ENCODE data around the gene GART. TPM values are rescaled to one million over a fixed set of nuclear protein-coding genes. Genes with fewer than 3 reads are reported as not detected.

GART gene
- total and polyA plus RNA-seq, 10 of the 15 experiments (the other 5 are each of a cell fraction or from before 2014, with no cell fraction given): 44.7 to 178 (median 106) TPM

GRCh38 chr21:33554236-33554981, 12.5 kb upstream of the GART start:
- CTCF ChIA-PET: interaction anchor here (1.3 to 2.4 kb wide), 3 partner anchors 9 to 34 kb away, joined by 3 to 8 read pairs (median 3); no protein-coding TSS in a partner anchor
- SMC1A ChIA-PET (ENCODE audit: uncharacterized antibody, unreplicated experiment): interaction anchor here (1.0 to 5.6 kb wide), 3 partner anchors 10 to 18 kb away, joined by 3 to 23 read pairs (median 3); no protein-coding TSS in a partner anchor
- POLR2A ChIA-PET: interaction anchor here (0.5 to 1.2 kb wide), 5 partner anchors 8 to 40 kb away, joined by 3 to 5 read pairs (median 3); no protein-coding TSS in a partner anchor

DNA sequence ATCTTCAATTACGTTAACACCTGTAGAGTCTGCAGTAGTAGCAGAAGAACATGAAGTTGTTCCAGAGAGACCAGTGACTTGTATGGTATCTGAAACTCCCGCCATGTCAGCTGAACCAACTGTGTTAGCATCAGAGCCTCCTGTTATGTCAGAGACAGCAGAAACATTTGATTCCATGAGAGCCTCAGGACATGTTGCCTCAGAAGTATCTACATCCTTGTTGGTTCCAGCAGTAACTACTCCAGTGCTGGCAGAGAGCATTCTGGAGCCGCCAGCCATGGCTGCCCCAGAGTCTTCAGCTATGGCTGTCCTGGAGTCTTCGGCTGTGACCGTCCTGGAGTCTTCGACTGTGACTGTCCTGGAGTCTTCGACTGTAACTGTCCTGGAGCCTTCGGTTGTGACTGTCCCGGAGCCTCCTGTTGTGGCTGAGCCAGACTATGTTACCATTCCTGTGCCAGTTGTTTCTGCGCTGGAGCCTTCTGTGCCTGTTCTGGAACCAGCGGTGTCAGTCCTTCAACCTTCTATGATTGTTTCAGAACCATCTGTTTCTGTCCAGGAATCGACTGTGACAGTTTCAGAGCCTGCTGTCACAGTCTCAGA, 11.2 kb upstream of the GART start:
- peak; percentile 5; the same call in 2 of the 3 replicates for ATAC-seq
- TF ChIP-seq FOS (IDR thresholded peaks at IDR 0.05; ENCODE audit: borderline replicate concordance, extremely low read depth, insufficient read length): no peak
- no peak for TF ChIP-seq CREB1 (IDR thresholded peaks at IDR 0.05; ENCODE audit: low read depth)
- TF ChIP-seq, protein P1, sequence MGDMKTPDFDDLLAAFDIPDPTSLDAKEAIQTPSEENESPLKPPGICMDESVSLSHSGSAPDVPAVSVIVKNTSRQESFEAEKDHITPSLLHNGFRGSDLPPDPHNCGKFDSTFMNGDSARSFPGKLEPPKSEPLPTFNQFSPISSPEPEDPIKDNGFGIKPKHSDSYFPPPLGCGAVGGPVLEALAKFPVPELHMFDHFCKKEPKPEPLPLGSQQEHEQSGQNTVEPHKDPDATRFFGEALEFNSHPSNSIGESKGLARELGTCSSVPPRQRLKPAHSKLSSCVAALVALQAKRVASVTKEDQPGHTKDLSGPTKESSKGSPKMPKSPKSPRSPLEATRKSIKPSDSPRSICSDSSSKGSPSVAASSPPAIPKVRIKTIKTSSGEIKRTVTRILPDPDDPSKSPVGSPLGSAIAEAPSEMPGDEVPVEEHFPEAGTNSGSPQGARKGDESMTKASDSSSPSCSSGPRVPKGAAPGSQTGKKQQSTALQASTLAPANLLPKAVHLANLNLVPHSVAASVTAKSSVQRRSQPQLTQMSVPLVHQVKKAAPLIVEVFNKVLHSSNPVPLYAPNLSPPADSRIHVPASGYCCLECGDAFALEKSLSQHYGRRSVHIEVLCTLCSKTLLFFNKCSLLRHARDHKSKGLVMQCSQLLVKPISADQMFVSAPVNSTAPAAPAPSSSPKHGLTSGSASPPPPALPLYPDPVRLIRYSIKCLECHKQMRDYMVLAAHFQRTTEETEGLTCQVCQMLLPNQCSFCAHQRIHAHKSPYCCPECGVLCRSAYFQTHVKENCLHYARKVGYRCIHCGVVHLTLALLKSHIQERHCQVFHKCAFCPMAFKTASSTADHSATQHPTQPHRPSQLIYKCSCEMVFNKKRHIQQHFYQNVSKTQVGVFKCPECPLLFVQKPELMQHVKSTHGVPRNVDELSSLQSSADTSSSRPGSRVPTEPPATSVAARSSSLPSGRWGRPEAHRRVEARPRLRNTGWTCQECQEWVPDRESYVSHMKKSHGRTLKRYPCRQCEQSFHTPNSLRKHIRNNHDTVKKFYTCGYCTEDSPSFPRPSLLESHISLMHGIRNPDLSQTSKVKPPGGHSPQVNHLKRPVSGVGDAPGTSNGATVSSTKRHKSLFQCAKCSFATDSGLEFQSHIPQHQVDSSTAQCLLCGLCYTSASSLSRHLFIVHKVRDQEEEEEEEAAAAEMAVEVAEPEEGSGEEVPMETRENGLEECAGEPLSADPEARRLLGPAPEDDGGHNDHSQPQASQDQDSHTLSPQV (IDR thresholded peaks at IDR 0.05): no peak
- no peak for TF ChIP-seq SREBF2 (IDR thresholded peaks at IDR 0.05; ENCODE audit: low read length)
- TF ChIP-seq MEF2A (IDR thresholded peaks at IDR 0.05; ENCODE audit: insufficient read depth, low read depth, low read length): no peak
- TF ChIP-seq NBN (IDR thresholded peaks at IDR 0.05): no peak
- no peak for TF ChIP-seq SPI1 (IDR thresholded peaks at IDR 0.05; ENCODE audit: borderline replicate concordance, insufficient read depth, low read depth, low read length)
- TF ChIP-seq NRF1 (conservative IDR thresholded peaks at IDR 0.05; ENCODE audit: low read depth, low read length): no peak
- 0 out of 2 replicates have a peak, but pooled peaks have one; percentile 2 for TF ChIP-seq POLR2AphosphoS2 (IDR thresholded peaks at IDR 0.05; ENCODE audit: low read depth, low read length)
- peak; percentile 51; the same call in 1 of the 2 replicates for TF ChIP-seq POLR2A (IDR thresholded peaks at IDR 0.05; ENCODE audit: low read depth, low read length)

More at GRCh38 chr21:33554236-33554981, 12.5 kb upstream of the GART start:
- no peak overlapping the region for H3K4me2 ChIP-seq (ENCODE audit: control insufficient read depth, insufficient read depth)
- H3K27me3 ChIP-seq (replicated peaks in 1 of 2; ENCODE audit: control insufficient read depth in 2 of 2, insufficient read depth in 2 of 2, low read length in 1 of 2): no peaks in the 10 kb centered on the region
- no peak overlapping the region for H2AFZ ChIP-seq (ENCODE audit: control insufficient read depth, low read depth, low read length)
- RAD21 ChIA-PET (ENCODE audit: unreplicated experiment): no interaction called here
- no peak overlapping the region for H3K9ac ChIP-seq (ENCODE audit: control insufficient read depth, insufficient read depth, low read length)
- H3K79me2 ChIP-seq (ENCODE audit: control insufficient read depth, insufficient read depth, low read length): peaks cover 75% of the 10 kb centered on the region
- no peak overlapping the region for H3K4me3 ChIP-seq
- no peak for ATAC-seq
- H3K4me1 ChIP-seq (ENCODE audit: control insufficient read depth, insufficient read depth, low read length): no peaks in the 10 kb centered on the region
- 95% methylated on average over 18 of the region's 18 CpGs for WGBS (ENCODE audit: insufficient coverage, insufficient replicate concordance, low lambda C conversion rate, missing lambda C conversion rate)
- peaks cover 21% of the 10 kb centered on the region; the same call in 2 of the 3 replicates for H3K9me3 ChIP-seq (replicated peaks; ENCODE audit: control insufficient read depth, insufficient read depth, low read length)
- TF ChIP-seq EZH2 (IDR thresholded peaks at IDR 0.05; ENCODE audit: borderline replicate concordance, control insufficient read depth, low read depth, low read length) (no peak), POLR2A (IDR thresholded peaks at IDR 0.05; ENCODE audit: low read depth, low read length) (peak; percentile 53; the same call in 1 of the 2 replicates), TCF7 (IDR thresholded peaks at IDR 0.05; ENCODE audit: borderline replicate concordance) (no peak), POLR2AphosphoS5 (IDR thresholded peaks at IDR 0.05; ENCODE audit: low read length) (peak; percentile 63)
- in situ Hi-C loops (cut with MboI): no loop called here
- intact Hi-C loops (cut with micrococcal nuclease; ENCODE audit: unreplicated experiment): no loop called here
- BruUV-seq (replicated peaks): TSS peak; percentile 32
- no peak overlapping the region for H3K27ac ChIP-seq (ENCODE audit: control insufficient read depth, insufficient read depth)
- no peak for FAIRE-seq
- no peak for DNase-seq (ENCODE audit: low read depth, low spot score)
- peaks cover 46 to 67% of the 10 kb centered on the region in 2 experiments for H3K36me3 ChIP-seq (ENCODE audit: control insufficient read depth in 2 of 2, insufficient read depth in 2 of 2, low read length in 1 of 2)
- H4K20me1 ChIP-seq (ENCODE audit: control insufficient read depth, insufficient read depth): peaks cover 2% of the 10 kb centered on the region; the same call in 1 of the 2 replicates

More for the DNA sequence above, 11.2 kb upstream of the GART start:
- H3K9me3 ChIP-seq (replicated peaks; ENCODE audit: control insufficient read depth, insufficient read depth, low read length): peaks cover 21% of the 10 kb centered on the region; the same call in 2 of the 3 replicates
- in situ Hi-C loops (cut with MboI): no loop called here
- BruUV-seq (replicated peaks): no TSS peak
- H3K36me3 ChIP-seq (ENCODE audit: control insufficient read depth in 2 of 2, insufficient read depth in 2 of 2, low read length in 1 of 2): peaks cover 46 to 68% of the 10 kb centered on the region in 2 experiments
- peaks cover 88% of the 10 kb centered on the region for H3K79me2 ChIP-seq (ENCODE audit: control insufficient read depth, insufficient read depth, low read length)
- ChIA-PET SMC1A (ENCODE audit: uncharacterized antibody, unreplicated experiment) (interaction anchor here (5.6 kb wide), 1 partner anchor 9 kb away, joined by 23 read pairs; no protein-coding TSS in a partner anchor), CTCF (no interaction called here), POLR2A (interaction anchor here (0.6 kb wide), 1 partner anchor 85 kb away, joined by 6 read pairs; no protein-coding TSS in a partner anchor), RAD21 (ENCODE audit: unreplicated experiment) (no interaction called here)
- no peaks in the 10 kb centered on the region for H3K27me3 ChIP-seq (replicated peaks in 1 of 2; ENCODE audit: control insufficient read depth in 2 of 2, insufficient read depth in 2 of 2, low read length in 1 of 2)
- DNase-seq (ENCODE audit: low read depth, low spot score) (no peak), FAIRE-seq (no peak)
- intact Hi-C loops (cut with micrococcal nuclease; ENCODE audit: unreplicated experiment): no loop called here
- H3K9ac ChIP-seq (ENCODE audit: control insufficient read depth, insufficient read depth, low read length): no peak overlapping the region
- H3K27ac ChIP-seq (ENCODE audit: control insufficient read depth, insufficient read depth): no peak overlapping the region
- WGBS (ENCODE audit: insufficient coverage, insufficient replicate concordance, low lambda C conversion rate, missing lambda C conversion rate): 98% methylated on average over 12 of the region's 12 CpGs
- H3K4me3 ChIP-seq: no peak overlapping the region
- H4K20me1 ChIP-seq (ENCODE audit: control insufficient read depth, insufficient read depth): peaks cover 2% of the 10 kb centered on the region
- H3K4me2 ChIP-seq (ENCODE audit: control insufficient read depth, insufficient read depth): no peak overlapping the region
- no peak overlapping the region for H2AFZ ChIP-seq (ENCODE audit: control insufficient read depth, low read depth, low read length)
- no peaks in the 10 kb centered on the region for H3K4me1 ChIP-seq (ENCODE audit: control insufficient read depth, insufficient read depth, low read length)

All from GM12878 (cell line).